ENCODE measurements around the gene MRFAP1L1. TPM values are rescaled to one million over a fixed set of nuclear protein-coding genes. Genes with fewer than 3 reads are reported as not detected.
A peak's percentile ranks its signal among the peaks of the same experiment; 100 is the strongest.

The MRFAP1L1 gene
- total and polyA plus RNA-seq, 10 of the 15 experiments (the other 5 are each of a cell fraction or from before 2014, with no cell fraction given): 30.6 to 85.1 (median 52.9) TPM

DNA sequence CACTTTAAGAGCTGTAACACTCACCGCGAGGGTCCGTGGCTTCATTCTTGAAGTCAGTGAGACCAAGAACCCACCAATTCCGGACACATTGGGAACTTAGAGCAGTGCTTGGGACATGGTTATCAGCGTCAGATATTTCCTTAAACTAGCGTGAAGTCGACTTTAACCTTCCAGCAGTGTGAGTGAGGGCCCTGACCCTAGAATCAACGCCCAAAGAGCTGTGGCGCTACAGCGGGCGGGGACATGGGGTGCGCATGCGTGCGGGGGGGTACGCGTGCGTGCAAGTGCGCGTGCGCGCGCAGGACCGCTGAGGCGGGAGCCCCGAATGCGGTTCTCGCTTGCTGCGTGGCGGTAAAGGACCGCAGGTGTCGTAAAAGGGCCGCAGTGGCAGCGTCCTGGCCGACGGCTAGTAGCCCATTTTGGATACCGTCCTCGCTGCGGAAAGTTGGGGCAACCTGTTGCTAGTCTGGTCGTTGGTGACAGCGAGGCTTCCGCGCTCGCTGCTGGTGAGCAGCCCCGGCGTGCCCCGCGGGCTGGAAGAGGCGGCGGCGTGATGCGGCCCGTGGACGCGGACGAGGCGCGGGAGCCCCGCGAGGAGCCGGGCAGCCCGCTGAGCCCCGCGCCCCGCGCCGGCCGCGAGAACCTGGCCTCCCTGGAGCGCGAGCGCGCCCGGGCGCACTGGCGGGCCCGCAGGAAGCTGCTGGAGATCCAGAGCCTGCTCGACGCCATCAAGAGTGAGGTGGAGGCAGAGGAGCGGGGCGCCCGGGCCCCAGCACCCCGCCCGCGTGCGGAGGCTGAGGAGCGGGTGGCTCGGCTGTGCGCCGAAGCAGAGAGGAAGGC lies 35.8 kb downstream of the MRFAP1L1 start (continued):
- TF ChIP-seq, protein P1, sequence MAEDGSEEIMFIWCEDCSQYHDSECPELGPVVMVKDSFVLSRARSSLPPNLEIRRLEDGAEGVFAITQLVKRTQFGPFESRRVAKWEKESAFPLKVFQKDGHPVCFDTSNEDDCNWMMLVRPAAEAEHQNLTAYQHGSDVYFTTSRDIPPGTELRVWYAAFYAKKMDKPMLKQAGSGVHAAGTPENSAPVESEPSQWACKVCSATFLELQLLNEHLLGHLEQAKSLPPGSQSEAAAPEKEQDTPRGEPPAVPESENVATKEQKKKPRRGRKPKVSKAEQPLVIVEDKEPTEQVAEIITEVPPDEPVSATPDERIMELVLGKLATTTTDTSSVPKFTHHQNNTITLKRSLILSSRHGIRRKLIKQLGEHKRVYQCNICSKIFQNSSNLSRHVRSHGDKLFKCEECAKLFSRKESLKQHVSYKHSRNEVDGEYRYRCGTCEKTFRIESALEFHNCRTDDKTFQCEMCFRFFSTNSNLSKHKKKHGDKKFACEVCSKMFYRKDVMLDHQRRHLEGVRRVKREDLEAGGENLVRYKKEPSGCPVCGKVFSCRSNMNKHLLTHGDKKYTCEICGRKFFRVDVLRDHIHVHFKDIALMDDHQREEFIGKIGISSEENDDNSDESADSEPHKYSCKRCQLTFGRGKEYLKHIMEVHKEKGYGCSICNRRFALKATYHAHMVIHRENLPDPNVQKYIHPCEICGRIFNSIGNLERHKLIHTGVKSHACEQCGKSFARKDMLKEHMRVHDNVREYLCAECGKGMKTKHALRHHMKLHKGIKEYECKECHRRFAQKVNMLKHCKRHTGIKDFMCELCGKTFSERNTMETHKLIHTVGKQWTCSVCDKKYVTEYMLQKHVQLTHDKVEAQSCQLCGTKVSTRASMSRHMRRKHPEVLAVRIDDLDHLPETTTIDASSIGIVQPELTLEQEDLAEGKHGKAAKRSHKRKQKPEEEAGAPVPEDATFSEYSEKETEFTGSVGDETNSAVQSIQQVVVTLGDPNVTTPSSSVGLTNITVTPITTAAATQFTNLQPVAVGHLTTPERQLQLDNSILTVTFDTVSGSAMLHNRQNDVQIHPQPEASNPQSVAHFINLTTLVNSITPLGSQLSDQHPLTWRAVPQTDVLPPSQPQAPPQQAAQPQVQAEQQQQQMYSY (CRISPR knock-in tag; IDR thresholded peaks at IDR 0.05): no peak
- TF ChIP-seq ZNF622 (IDR thresholded peaks at IDR 0.05) (no peak), SPI1 (IDR thresholded peaks at IDR 0.05; ENCODE audit: borderline replicate concordance, insufficient read depth, low read depth, low read length) (no peak), FOXM1 (IDR thresholded peaks at IDR 0.05; ENCODE audit: low read depth, low read length) (no peak), MTA3 (IDR thresholded peaks at IDR 0.05; ENCODE audit: borderline replicate concordance, low read length) (no peak), SP1 (IDR thresholded peaks at IDR 0.05; ENCODE audit: low read depth, low read length) (no peak), PAX8 (IDR thresholded peaks at IDR 0.05) (no peak), CHD4 (IDR thresholded peaks at IDR 0.05) (no peak), ZNF207 (IDR thresholded peaks at IDR 0.05; ENCODE audit: borderline replicate concordance) (no peak), IRF4 (IDR thresholded peaks at IDR 0.05; ENCODE audit: low read depth, low read length) (no peak), SMC3 (IDR thresholded peaks at IDR 0.05; ENCODE audit: borderline replicate concordance, low read length) (no peak), CREM (IDR thresholded peaks at IDR 0.05; ENCODE audit: low read depth) (no peak)
- TF ChIP-seq, protein P2, sequence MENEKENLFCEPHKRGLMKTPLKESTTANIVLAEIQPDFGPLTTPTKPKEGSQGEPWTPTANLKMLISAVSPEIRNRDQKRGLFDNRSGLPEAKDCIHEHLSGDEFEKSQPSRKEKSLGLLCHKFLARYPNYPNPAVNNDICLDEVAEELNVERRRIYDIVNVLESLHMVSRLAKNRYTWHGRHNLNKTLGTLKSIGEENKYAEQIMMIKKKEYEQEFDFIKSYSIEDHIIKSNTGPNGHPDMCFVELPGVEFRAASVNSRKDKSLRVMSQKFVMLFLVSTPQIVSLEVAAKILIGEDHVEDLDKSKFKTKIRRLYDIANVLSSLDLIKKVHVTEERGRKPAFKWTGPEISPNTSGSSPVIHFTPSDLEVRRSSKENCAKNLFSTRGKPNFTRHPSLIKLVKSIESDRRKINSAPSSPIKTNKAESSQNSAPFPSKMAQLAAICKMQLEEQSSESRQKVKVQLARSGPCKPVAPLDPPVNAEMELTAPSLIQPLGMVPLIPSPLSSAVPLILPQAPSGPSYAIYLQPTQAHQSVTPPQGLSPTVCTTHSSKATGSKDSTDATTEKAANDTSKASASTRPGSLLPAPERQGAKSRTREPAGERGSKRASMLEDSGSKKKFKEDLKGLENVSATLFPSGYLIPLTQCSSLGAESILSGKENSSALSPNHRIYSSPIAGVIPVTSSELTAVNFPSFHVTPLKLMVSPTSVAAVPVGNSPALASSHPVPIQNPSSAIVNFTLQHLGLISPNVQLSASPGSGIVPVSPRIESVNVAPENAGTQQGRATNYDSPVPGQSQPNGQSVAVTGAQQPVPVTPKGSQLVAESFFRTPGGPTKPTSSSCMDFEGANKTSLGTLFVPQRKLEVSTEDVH (IDR thresholded peaks at IDR 0.05; ENCODE audit: low read depth, partially characterized antibody): no peak
- TF ChIP-seq, protein P3, sequence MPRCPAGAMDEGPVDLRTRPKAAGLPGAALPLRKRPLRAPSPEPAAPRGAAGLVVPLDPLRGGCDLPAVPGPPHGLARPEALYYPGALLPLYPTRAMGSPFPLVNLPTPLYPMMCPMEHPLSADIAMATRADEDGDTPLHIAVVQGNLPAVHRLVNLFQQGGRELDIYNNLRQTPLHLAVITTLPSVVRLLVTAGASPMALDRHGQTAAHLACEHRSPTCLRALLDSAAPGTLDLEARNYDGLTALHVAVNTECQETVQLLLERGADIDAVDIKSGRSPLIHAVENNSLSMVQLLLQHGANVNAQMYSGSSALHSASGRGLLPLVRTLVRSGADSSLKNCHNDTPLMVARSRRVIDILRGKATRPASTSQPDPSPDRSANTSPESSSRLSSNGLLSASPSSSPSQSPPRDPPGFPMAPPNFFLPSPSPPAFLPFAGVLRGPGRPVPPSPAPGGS (IDR thresholded peaks at IDR 0.05; ENCODE audit: borderline replicate concordance, insufficient read depth, low read depth, low read length, poor library complexity, severe bottlenecking): no peak
- TF ChIP-seq, protein P4, sequence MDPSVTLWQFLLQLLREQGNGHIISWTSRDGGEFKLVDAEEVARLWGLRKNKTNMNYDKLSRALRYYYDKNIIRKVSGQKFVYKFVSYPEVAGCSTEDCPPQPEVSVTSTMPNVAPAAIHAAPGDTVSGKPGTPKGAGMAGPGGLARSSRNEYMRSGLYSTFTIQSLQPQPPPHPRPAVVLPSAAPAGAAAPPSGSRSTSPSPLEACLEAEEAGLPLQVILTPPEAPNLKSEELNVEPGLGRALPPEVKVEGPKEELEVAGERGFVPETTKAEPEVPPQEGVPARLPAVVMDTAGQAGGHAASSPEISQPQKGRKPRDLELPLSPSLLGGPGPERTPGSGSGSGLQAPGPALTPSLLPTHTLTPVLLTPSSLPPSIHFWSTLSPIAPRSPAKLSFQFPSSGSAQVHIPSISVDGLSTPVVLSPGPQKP (IDR thresholded peaks at IDR 0.05; ENCODE audit: low read depth, low read length): no peak
- TF ChIP-seq, protein P5, sequence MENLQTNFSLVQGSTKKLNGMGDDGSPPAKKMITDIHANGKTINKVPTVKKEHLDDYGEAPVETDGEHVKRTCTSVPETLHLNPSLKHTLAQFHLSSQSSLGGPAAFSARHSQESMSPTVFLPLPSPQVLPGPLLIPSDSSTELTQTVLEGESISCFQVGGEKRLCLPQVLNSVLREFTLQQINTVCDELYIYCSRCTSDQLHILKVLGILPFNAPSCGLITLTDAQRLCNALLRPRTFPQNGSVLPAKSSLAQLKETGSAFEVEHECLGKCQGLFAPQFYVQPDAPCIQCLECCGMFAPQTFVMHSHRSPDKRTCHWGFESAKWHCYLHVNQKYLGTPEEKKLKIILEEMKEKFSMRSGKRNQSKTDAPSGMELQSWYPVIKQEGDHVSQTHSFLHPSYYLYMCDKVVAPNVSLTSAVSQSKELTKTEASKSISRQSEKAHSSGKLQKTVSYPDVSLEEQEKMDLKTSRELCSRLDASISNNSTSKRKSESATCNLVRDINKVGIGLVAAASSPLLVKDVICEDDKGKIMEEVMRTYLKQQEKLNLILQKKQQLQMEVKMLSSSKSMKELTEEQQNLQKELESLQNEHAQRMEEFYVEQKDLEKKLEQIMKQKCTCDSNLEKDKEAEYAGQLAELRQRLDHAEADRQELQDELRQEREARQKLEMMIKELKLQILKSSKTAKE (IDR thresholded peaks at IDR 0.05; ENCODE audit: low read depth, poor library complexity, severe bottlenecking): no peak
- TF ChIP-seq, protein P6, sequence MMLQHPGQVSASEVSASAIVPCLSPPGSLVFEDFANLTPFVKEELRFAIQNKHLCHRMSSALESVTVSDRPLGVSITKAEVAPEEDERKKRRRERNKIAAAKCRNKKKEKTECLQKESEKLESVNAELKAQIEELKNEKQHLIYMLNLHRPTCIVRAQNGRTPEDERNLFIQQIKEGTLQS (IDR thresholded peaks at IDR 0.05; ENCODE audit: borderline replicate concordance, extremely low read depth, low read depth, low read length): peak; percentile 73; the same call in 1 of the 2 replicates

All from GM12878 (cell line).